Lower leg skin (tissue), 4 donors: ENCODE measurements around the gene LEMD3. TPM values are rescaled to one million over a fixed set of nuclear protein-coding genes. Genes with fewer than 3 reads are reported as not detected.
"Not testable (repeated sequence)": the region's sequence is repeated elsewhere in the genome, so short reads cannot be mapped to it uniquely, and the experiment has no call there.

ENCODE experiments used
- DNase-seq, 2 donors: peaks; one replicate each; pipeline ENCODE4 v3.0.0-alpha.2; 2019; ENCODE audit warnings: low spot score in 2 of 2
- H3K4me3 ChIP-seq: fragments of 200-600 bp; sonication (generic); 2 replicates; pipeline ENCODE4 v1.5.1; 2017; ENCODE audit warnings: mild to moderate bottlenecking, low read depth; ENCODE audit not compliant: poor library complexity, severe bottlenecking
- CTCF ChIP-seq, 3 donors: fragments of 450-650 bp; IDR thresholded peaks; one replicate each; pipeline ENCODE4 v1.5.1; 2016; ENCODE audit warnings: antibody characterized with exemption in 3 of 3, mild to moderate bottlenecking in 3 of 3, moderate library complexity in 2 of 3
- POLR2A ChIP-seq, 2 donors: fragments of 450-650 bp; IDR thresholded peaks; one replicate each; pipeline ENCODE4 v1.6.1; 2016 to 2017; ENCODE audit warnings: antibody characterized with exemption in 2 of 2, mild to moderate bottlenecking in 1 of 2, moderate library complexity in 1 of 2
- WGBS, 2 donors: methylation state at CpG; one replicate each; pipeline ENCODE4 v1.1.5; 2018; 5-methylcytosine and 5-hydroxymethylcytosine counted together
- intact Hi-C: fragments of 100-400 bp; cut with DNase I; formaldehyde crosslinking; loops from one replicate; pipeline ENCODE4 v1.15.0; 2023; ENCODE audit warnings: low total_unique reads
- total RNA-seq, 4 donors: library from RNA; depleted of rRNA; stranded (reverse); fragments of >200 nt; gene quantifications; one replicate each; pipeline ENCODE4 v1.1.0, GENCODE V29; 2016

Gene LEMD3
- total RNA-seq, 4 donors from 2014 or later: 45.1 to 89.8 (median 53.7) TPM

GRCh38 chr12:65278576-65279368 lies 109.4 kb downstream of the LEMD3 start, which contains the start of gene MSRB3:
Gene MSRB3 (plus strand): TSS chr12:65278683. CDS start chr12:65308580, 29,897 bp downstream.
- peak within 1 kb of the TSS; percentile 69 for H3K4me3 ChIP-seq
- intact Hi-C loops: no loop called here
- TF ChIP-seq POLR2A (IDR thresholded peaks at IDR 0.05) (no peak), CTCF (IDR thresholded peaks at IDR 0.05) (no peak)
- peak; percentile 25 to 91 for DNase-seq
- 1 to 2% methylated on average over 47 to 57 of the region's 85 CpGs for WGBS, 2 donors

GRCh38 chr12:65279369-65280112 lies 110.2 kb downstream of the LEMD3 start:
- TF ChIP-seq POLR2A (IDR thresholded peaks at IDR 0.05) (no peak), CTCF (IDR thresholded peaks at IDR 0.05) (no peak)
- DNase-seq: no peak
- intact Hi-C loops: no loop called here
- H3K4me3 ChIP-seq: peak overlapping the region; percentile 69
- WGBS, 2 donors: 13 to 30% methylated on average over 11 to 22 of the region's 23 CpGs

GRCh38 chr12:65280306-65280705 lies 110.9 kb downstream of the LEMD3 start:
- no peak for DNase-seq
- intact Hi-C loops: no loop called here
- 59 to 72% methylated on average over 3 of the region's 3 CpGs for WGBS, 2 donors
- no peak for TF ChIP-seq CTCF (IDR thresholded peaks at IDR 0.05)
- TF ChIP-seq POLR2A (IDR thresholded peaks at IDR 0.05): no peak
- H3K4me3 ChIP-seq: no peak overlapping the region

- DNase-seq: no peak
- intact Hi-C loops: no loop called here
- H3K4me3 ChIP-seq: no peak overlapping the region
- WGBS, 2 donors: 76 to 91% methylated on average over 1 of the region's 1 CpG
- TF ChIP-seq POLR2A (IDR thresholded peaks at IDR 0.05) (no peak), CTCF (IDR thresholded peaks at IDR 0.05) (no peak)
Measured at GRCh38 chr12:65282840-65283239, 113.5 kb downstream of the LEMD3 start.

- 92 to 93% methylated on average over 7 of the region's 7 CpGs for WGBS, 2 donors
- DNase-seq, H3K4me3 ChIP-seq, intact Hi-C loops: not testable (repeated sequence)
Measured at GRCh38 chr12:65285532-65285931, 116.1 kb downstream of the LEMD3 start.

- no peak for TF ChIP-seq POLR2A (IDR thresholded peaks at IDR 0.05)
- TF ChIP-seq CTCF (IDR thresholded peaks at IDR 0.05): no peak
- 78 to 79% methylated on average over 2 of the region's 2 CpGs for WGBS, 2 donors
- intact Hi-C loops: no loop called here
- H3K4me3 ChIP-seq: no peak overlapping the region
- no peak for DNase-seq
Measured at GRCh38 chr12:65287426-65287825, 118.0 kb downstream of the LEMD3 start.
